NCI-H146 treated with DMSO at 0.1 percent for 48 hours (cell line): ENCODE data around the gene SERPIND1.

Experiments
- DNase-seq: peaks from one replicate; lab custom pipeline; 2025; ENCODE audit not compliant: unreplicated experiment; lab: John Stamatoyannopoulos, UW

The SERPIND1 gene

GRCh38 chr22:20792966-20793728 is 19.2 kb downstream of the SERPIND1 start:
- no peak for DNase-seq

- no peak for DNase-seq
Measured at GRCh38 chr22:20793748-20794649, 20.1 kb downstream of the SERPIND1 start.

GRCh38 chr22:20794650-20795413 is 20.9 kb downstream of the SERPIND1 start:
- DNase-seq, result no peak

- DNase-seq, result no peak
Measured at GRCh38 chr22:20796731-20797130, 22.8 kb downstream of the SERPIND1 start.

GRCh38 chr22:20798218-20798617 is 24.3 kb downstream of the SERPIND1 start:
- DNase-seq, result no peak

GRCh38 chr22:20798974-20799373 is 25.1 kb downstream of the SERPIND1 start:
- DNase-seq, result no peak

DNA sequence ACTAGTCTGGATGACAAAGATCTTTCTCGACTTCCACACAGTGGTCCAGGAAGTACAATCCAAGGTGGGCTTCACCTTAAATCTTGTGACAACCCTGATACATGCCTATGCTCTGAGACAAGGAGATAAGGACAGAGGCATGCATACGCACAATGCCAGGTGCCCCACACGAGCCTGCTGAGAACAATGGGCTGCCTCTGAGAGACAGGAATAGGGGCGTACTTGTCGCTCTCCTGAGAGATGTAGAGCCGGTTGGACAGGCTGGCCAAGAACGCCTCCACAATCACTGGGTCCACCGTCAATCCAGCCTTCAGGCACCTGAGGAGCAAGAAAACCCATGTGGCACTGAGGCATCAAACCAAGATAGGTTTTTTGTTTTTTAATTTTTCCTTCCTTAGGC is 25.5 kb downstream of the SERPIND1 start:
- DNase-seq, result no peak

DNA sequence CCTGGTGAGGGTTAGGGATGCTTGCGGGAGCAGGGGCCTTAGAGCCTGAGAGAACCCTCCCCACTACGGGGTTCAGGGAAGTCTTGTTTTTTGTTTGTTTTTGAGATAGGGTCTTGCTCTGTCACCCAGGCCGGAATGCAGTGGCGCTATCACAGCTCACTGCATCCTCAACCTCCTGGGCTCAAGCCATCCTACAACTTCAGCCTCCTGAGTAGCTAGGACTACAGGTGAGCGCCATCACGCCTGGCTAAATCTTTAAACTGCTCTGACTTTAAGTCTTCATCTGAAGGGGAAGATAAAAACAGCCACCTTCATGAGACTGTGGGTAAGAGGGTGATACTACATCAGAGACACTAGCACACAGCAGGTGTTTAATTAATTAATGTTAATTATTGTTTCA is 28.5 kb downstream of the SERPIND1 start:
- no peak for DNase-seq

- DNase-seq, result no peak
Measured at GRCh38 chr22:20802922-20803553, 29.1 kb downstream of the SERPIND1 start.

DNA sequence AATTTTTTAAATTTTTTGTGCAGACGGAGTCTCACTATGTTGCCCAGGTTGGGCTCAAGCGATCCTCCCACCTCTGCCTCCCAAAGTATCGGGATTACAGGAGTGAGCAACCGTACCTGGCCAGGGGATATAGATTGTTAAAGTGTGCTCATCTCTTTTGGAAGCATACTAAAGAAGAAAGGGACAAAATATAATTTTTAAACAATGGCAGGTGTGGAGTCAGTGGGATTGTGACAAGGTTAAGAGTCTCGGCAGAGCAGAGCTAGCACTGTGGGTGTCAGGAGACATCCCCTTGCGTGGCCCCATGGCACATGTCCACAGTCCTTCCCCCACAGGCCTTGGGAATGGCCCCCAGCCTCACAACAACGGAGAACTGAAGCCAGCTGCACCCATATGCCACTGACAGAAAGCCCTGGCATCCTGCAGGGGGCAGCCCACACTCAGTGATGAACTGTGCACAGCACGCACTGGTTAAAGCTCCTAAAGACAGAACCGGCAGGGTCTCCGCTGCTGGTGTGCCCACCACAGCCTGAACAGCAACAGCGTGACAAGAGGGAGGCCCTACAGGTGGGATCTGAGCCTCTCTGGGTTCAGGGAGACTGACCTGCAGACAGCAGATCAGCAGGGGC is 29.9 kb downstream of the SERPIND1 start:
- no peak for DNase-seq

DNA sequence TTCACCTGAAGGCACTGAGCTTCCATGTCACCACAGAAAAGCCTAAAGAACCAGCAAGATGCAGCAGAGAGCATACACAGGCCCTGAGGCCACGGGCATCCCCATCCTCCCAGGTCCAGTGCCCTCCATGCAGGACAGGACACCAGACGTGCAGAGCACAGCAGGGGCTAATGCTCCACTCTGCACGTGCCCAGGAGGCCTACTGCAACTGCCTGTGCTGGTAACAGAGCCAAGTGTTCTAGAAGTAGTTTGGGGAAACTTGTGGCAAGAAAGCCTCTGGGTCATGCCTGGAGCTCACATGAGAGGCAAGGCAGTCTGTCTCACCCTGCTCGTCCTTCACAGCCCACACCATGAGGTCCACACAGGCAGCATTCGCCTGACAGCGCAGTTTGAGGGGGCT is 30.7 kb downstream of the SERPIND1 start:
- no peak for DNase-seq

DNA sequence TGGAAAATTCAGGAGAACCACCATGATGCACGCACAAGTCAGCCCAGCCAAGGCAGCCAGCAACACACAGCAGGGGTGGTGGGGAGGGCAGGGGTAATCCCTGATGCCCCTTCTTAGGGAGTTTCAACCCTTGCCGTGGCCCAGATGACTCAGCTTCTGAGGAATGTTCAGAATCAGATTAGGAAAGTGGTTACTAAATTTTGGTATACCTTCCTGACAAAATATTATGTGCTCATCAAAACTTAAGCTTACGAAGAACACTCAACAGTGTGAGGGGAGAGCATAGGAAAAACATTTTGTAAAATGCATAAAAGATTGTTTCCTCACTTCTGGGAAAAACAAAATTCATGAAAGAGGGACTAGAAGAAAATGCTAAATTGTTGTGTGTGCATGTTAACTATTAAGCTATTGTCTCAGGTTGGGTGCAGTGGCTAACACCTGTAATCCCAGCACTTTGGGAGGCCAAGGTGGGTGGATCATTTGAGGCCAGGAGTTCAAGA is 32.1 kb downstream of the SERPIND1 start:
- DNase-seq, result no peak

GRCh38 chr22:20807315-20807752 is 33.4 kb downstream of the SERPIND1 start:
- no peak for DNase-seq

GRCh38 chr22:20808844-20809243 is 34.9 kb downstream of the SERPIND1 start:
- no peak for DNase-seq

DNA sequence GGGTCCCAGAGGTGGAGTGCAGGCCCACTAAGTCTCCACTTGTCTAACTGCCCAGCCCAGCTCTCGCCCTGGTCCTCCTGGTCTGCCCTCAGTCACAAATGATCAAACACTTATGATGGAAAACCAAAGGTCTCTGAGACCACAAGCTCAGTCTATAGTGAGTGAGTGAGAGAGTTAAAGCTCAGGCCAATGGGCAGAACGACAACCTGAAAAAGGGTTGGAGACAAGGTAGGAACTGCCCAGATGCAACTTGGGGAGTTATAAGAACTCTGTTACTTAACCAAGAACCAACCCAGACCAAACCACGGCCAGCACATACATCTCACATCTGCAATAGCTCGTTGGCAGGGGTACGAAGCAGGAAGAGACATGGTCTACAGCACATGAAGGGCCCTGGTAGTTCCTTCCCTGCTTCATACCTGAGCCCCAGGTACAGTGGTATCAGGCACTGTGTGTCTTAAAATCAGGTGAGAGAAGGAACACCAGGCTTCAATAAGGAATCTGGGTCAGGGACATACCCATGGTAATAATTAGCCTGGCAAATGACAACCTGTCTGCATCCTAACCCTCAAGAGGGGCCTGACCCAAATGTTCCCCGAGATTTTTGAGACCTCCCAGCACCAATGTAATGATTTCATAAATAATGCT is 35.7 kb downstream of the SERPIND1 start:
- DNase-seq, result no peak

DNA sequence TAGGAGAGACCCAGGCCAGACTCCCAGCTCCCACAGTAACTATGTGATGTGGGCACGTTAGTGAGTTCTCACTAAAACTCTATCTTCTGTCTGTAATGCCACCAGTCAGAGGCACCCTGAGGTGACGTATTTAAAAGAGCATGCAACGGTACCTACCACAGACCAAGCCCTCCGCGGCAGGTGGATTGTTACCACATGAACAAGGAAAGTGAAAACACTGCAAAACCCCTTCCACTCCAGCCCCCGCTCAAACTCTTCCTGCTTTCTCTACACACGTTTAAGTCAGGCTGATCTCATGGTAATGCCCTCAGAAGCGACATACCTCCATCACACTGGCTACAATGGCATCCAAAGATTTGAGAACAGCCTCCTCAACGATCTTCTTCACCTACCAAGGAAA is 36.7 kb downstream of the SERPIND1 start:
- no peak for DNase-seq

DNA sequence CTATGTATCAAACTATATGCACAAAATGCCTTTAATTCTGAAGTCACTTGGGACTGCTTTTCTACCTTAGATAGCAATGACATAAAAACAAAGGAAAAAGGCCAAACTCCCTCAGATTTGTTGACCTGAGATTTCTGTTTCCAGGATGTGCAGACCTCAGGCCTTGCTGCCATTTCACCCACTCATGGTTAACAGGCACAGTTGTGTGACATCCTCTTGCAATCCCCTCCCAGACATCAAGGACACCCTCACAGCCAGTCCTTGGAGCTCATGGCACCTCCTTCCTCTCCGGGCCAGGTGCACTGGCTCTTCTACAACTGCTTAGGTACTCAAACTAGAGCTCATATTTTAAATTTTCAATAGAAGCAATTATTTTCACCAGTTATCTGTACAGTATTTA is 37.3 kb downstream of the SERPIND1 start:
- no peak for DNase-seq

- no peak for DNase-seq
Measured at GRCh38 chr22:20811971-20812660, 38.2 kb downstream of the SERPIND1 start.

DNA sequence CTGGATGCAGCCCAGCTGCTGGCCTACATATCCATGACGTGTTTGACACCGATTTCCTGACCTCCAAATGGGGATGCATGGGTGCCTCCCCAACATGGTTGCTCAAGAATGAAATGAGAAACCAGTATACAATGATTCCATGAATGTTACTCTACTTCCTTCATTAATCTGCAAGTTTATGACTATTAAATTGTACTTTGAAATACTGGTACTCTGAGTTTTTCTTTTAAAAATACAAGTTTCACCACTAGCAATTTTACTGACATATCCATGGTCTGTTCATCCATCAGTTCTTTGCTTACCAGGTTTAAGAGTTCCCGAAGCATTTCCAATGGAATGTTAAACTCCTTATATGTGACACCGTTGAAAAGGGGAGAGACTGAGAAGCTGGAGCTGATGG is 39.1 kb downstream of the SERPIND1 start:
- no peak for DNase-seq
